H1 (cell line): ENCODE results near the gene KCNMA1. TPM values are rescaled to one million over a fixed set of nuclear protein-coding genes. Genes with fewer than 3 reads are reported as not detected.

Source experiments
- CHD7 ChIP-seq: fragments of 300-600 bp; sonication (generic); IDR thresholded peaks from 2 replicates; pipeline ENCODE4 v1.7.1; 2012; ENCODE audit warnings: low read length, moderate library complexity, mild to moderate bottlenecking, inconsistent platforms; ENCODE audit not compliant: insufficient replicate concordance
- KDM1A ChIP-seq: fragments of 200-600, 300-600 bp; sonication (generic); IDR thresholded peaks from 2 replicates; pipeline ENCODE4 v1.7.1; 2016; ENCODE audit warnings: mild to moderate bottlenecking, low read length, borderline replicate concordance
- MAX ChIP-seq: IDR thresholded peaks from 2 replicates; pipeline ENCODE4 v1.6.1; 2012; ENCODE audit warnings: inconsistent platforms
- polyA plus RNA-seq, 7 experiments: library from polyadenylated mRNA; depleted of rRNA in 3 of 7; stranded (reverse) in 5 of 7; unstranded in 2 of 7; fragments of >200 nt in 5 of 7; fragments of 200-250 nt in 2 of 7; gene quantifications; 1 replicate in 5 of 7; 2 replicates in 1 of 7; 4 replicates in 1 of 7; pipeline versions ENCODE4 v1.2.1 to v1.2.3, GENCODE V29; 2011 to 2013; ENCODE audit warnings: missing spikeins in 2 of 7, mixed read lengths in 2 of 7
- total RNA-seq: library from RNA; stranded (reverse); fragmentation: NEBNext Ultra II Directional; extraction: Animal tissue kit (Norgen Biotek cat#: 25700); gene quantifications from 2 replicates; pipeline ENCODE4 v1.2.1, GENCODE V29; 2021

The KCNMA1 gene
- total and polyA plus RNA-seq, 2 of the 8 experiments (the other 6 are each of a cell fraction or from before 2014, with no cell fraction given) = 10.2 to 11.1 TPM

- TF ChIP-seq CHD7 (no peak), MAX (no peak), KDM1A (no peak)
Measured at GRCh38 chr10:77378366-77379349, 258.9 kb downstream of the KCNMA1 start (continued).
